HepG2 (cell line): ENCODE measurements around the gene FGGY. TPM values are rescaled to one million over a fixed set of nuclear protein-coding genes. Genes with fewer than 3 reads are reported as not detected.

Experiments used
- EHMT2 ChIP-seq: fragments of 200-600 bp; sonication (generic); IDR thresholded peaks from 2 replicates; pipeline ENCODE4 v1.7.0; 2017; ENCODE audit warnings: antibody characterized with exemption, low read depth, low read length, borderline replicate concordance
- HCFC1 ChIP-seq: fragments of 150-350 bp; IDR thresholded peaks from 2 replicates; pipeline ENCODE4 v1.6.1; 2014; ENCODE audit warnings: low read depth, low read length
- HOXD1 ChIP-seq: sonication (generic); formaldehyde crosslinking; IDR thresholded peaks from 2 replicates; pipeline ENCODE4 v1.5.0; 2020; ENCODE audit warnings: missing genetic modification reagents
- MIER3 ChIP-seq: IDR thresholded peaks from 2 replicates; pipeline ENCODE4 v1.6.1; 2016; ENCODE audit warnings: missing compliant biosample characterization, borderline replicate concordance
- RXRB ChIP-seq: IDR thresholded peaks from 2 replicates; pipeline ENCODE4 v1.6.1; 2016; ENCODE audit warnings: borderline replicate concordance, missing genetic modification reagents, missing compliant biosample characterization
- SKI ChIP-seq: fragments of 450-650 bp; IDR thresholded peaks from one replicate; pipeline ENCODE4 v1.6.1; 2018; ENCODE audit warnings: mild to moderate bottlenecking; ENCODE audit not compliant: partially characterized antibody
- STAT5B ChIP-seq: sonication (generic); formaldehyde crosslinking; IDR thresholded peaks from 2 replicates; pipeline ENCODE4 v1.4.0; 2020; ENCODE audit warnings: missing genetic modification reagents
- TAF1 ChIP-seq: sonication (generic); formaldehyde crosslinking; IDR thresholded peaks from 2 replicates; pipeline ENCODE4 v1.4.0; 2020; ENCODE audit warnings: missing genetic modification reagents
- ZFP41 ChIP-seq: sonication (generic); formaldehyde crosslinking; IDR thresholded peaks from 2 replicates; pipeline ENCODE4 v1.4.0; 2020; ENCODE audit warnings: mild to moderate bottlenecking, missing genetic modification reagents, borderline replicate concordance
- ZNF251 ChIP-seq: sonication (generic); formaldehyde crosslinking; IDR thresholded peaks from 2 replicates; pipeline ENCODE4 v1.9.0; 2021; ENCODE audit warnings: mild to moderate bottlenecking, missing genetic modification reagents
- ZNF33B ChIP-seq: sonication (generic); formaldehyde crosslinking; IDR thresholded peaks from 2 replicates; pipeline ENCODE4 v1.5.1; 2020; ENCODE audit warnings: mild to moderate bottlenecking, missing genetic modification reagents
- ZNF556 ChIP-seq: sonication (generic); formaldehyde crosslinking; IDR thresholded peaks from 2 replicates; pipeline ENCODE4 v1.4.0; 2020; ENCODE audit warnings: mild to moderate bottlenecking, missing genetic modification reagents, borderline replicate concordance
- ZNF83 ChIP-seq: sonication (generic); formaldehyde crosslinking; IDR thresholded peaks from 2 replicates; pipeline ENCODE4 v1.4.0; 2020; ENCODE audit warnings: missing genetic modification reagents, mild to moderate bottlenecking, borderline replicate concordance
- ZSCAN30 ChIP-seq: sonication (generic); formaldehyde crosslinking; IDR thresholded peaks from 2 replicates; pipeline ENCODE4 v1.5.0; 2020; ENCODE audit warnings: mild to moderate bottlenecking, missing genetic modification reagents
- polyA plus RNA-seq, 8 experiments: library from polyadenylated mRNA; depleted of rRNA in 3 of 8; stranded (reverse) in 7 of 8; unstranded in 1 of 8; fragments of >200 nt; fragmentation: Illumina TruSeq in 4 of 8; extraction: Trizol in 4 of 8; gene quantifications; 2 replicates each; pipeline versions ENCODE4 v1.2.1 to v1.2.3, GENCODE V29; 2011 to 2016; ENCODE audit warnings: low read depth in 4 of 8, missing spikeins in 1 of 8, mixed read lengths in 1 of 8; ENCODE audit not compliant: insufficient read depth in 1 of 8
- total RNA-seq, 5 experiments: library from RNA; depleted of rRNA; stranded (reverse); fragments of >200 nt; fragmentation: Illumina TruSeq; extraction: Trizol; gene quantifications; 2 replicates each; pipeline ENCODE4 v1.2.3, GENCODE V29; 2016; ENCODE audit warnings: low read depth in 1 of 5
- TF ChIP-seq, protein P1 (sequence below): sonication (generic); formaldehyde crosslinking; IDR thresholded peaks from 2 replicates; pipeline ENCODE4 v1.4.0; 2020; ENCODE audit warnings: missing genetic modification reagents, mild to moderate bottlenecking, borderline replicate concordance
- TF ChIP-seq, protein P2 (sequence below): sonication (generic); formaldehyde crosslinking; IDR thresholded peaks from 2 replicates; pipeline ENCODE4 v1.4.0; 2020; ENCODE audit warnings: missing genetic modification reagents; ENCODE audit errors: not compliant biosample characterization
- TF ChIP-seq, protein P3 (sequence below): sonication (generic); formaldehyde crosslinking; IDR thresholded peaks from 2 replicates; pipeline ENCODE4 v1.5.1; 2020; ENCODE audit warnings: missing genetic modification reagents, mild to moderate bottlenecking, borderline replicate concordance
- TF ChIP-seq, protein P4 (sequence below): sonication (generic); formaldehyde crosslinking; IDR thresholded peaks from 2 replicates; pipeline ENCODE4 v1.4.0; 2020; ENCODE audit warnings: mild to moderate bottlenecking, low read depth, missing genetic modification reagents
- TF ChIP-seq, protein P5 (sequence below): sonication (generic); formaldehyde crosslinking; IDR thresholded peaks from 2 replicates; pipeline ENCODE4 v1.5.0; 2020; ENCODE audit warnings: mild to moderate bottlenecking, missing genetic modification reagents
- TF ChIP-seq, protein P6 (sequence below): sonication (generic); formaldehyde crosslinking; IDR thresholded peaks from 2 replicates; pipeline ENCODE4 v1.4.0; 2020; ENCODE audit warnings: mild to moderate bottlenecking, missing genetic modification reagents

FGGY gene
- total and polyA plus RNA-seq, 2 of the 13 experiments (the other 11 are each of a cell fraction or from before 2014, with no cell fraction given) = 15.7 to 27.5 TPM

DNA sequence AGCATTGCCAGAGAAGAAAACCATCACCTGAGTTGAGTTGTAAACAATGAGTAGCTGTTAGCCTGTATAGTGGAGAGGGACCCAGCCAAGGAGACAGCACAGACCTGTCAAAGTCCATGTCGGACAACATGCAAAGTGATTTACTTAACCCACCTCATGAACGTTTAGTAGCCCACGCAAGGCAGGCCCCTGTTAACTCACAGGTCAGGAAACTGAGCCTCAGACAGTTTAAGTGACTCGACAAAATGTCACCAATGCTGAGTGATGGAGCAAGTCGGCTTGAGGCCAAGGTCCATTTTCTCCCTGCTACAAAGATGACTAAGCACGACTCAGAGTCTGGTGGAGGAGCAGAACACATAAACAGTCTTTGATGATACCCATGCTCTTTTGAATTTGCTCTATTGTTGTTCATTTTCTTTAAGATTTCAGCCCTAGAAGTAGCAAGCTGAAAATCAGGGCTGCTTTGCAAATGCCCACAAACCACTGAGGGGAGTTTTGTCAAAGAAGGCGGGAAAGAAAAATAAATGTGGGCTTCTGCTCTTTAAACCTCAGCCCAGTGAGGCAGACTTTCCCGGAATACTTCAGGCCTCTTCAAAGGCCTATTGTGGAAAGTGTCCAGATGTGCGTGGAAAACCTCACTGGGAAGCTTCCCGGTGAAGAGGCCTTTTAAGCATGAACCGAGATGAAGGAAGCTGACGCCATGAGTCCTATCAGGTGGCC lies 434.0 kb downstream of the FGGY start (continued):
- TF ChIP-seq, protein P1, sequence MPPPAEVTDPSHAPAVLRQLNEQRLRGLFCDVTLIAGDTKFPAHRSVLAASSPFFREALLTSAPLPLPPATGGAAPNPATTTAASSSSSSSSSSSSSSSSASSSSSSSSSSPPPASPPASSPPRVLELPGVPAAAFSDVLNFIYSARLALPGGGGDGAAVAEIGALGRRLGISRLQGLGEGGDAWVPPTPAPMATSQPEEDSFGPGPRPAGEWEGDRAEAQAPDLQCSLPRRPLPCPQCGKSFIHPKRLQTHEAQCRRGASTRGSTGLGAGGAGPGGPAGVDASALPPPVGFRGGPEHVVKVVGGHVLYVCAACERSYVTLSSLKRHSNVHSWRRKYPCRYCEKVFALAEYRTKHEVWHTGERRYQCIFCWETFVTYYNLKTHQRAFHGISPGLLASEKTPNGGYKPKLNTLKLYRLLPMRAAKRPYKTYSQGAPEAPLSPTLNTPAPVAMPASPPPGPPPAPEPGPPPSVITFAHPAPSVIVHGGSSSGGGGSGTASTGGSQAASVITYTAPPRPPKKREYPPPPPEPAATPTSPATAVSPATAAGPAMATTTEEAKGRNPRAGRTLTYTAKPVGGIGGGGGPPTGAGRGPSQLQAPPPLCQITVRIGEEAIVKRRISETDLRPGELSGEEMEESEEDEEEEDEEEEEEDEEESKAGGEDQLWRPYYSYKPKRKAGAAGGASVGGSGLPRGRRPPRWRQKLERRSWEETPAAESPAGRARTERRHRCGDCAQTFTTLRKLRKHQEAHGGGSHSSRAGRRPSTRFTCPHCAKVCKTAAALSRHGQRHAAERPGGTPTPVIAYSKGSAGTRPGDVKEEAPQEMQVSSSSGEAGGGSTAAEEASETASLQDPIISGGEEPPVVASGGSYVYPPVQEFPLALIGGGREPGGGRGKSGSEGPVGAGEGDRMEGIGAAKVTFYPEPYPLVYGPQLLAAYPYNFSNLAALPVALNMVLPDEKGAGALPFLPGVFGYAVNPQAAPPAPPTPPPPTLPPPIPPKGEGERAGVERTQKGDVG (CRISPR knock-in tag) = no peak
- TF ChIP-seq SKI (peak; percentile 67), HOXD1 (CRISPR knock-in tag) (no peak), RXRB (CRISPR knock-in tag) (peak; percentile 50; the same call in 1 of the 2 replicates), ZFP41 (no peak), ZNF83 (CRISPR knock-in tag) (no peak), ZNF251 (CRISPR knock-in tag) (no peak), HCFC1 (no peak), TAF1 (CRISPR knock-in tag) (no peak), ZNF556 (no peak), ZNF33B (CRISPR knock-in tag) (no peak), ZSCAN30 (CRISPR knock-in tag) (no peak), STAT5B (CRISPR knock-in tag) (no peak), EHMT2 (peak; percentile 53; the same call in 1 of the 2 replicates), MIER3 (CRISPR knock-in tag) (no peak; the same call in 1 of the 2 replicates)
- TF ChIP-seq, protein P2, sequence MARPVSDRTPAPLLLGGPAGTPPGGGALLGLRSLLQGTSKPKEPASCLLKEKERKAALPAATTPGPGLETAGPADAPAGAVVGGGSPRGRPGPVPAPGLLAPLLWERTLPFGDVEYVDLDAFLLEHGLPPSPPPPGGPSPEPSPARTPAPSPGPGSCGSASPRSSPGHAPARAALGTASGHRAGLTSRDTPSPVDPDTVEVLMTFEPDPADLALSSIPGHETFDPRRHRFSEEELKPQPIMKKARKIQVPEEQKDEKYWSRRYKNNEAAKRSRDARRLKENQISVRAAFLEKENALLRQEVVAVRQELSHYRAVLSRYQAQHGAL (CRISPR knock-in tag) = no peak
- TF ChIP-seq, protein P3, sequence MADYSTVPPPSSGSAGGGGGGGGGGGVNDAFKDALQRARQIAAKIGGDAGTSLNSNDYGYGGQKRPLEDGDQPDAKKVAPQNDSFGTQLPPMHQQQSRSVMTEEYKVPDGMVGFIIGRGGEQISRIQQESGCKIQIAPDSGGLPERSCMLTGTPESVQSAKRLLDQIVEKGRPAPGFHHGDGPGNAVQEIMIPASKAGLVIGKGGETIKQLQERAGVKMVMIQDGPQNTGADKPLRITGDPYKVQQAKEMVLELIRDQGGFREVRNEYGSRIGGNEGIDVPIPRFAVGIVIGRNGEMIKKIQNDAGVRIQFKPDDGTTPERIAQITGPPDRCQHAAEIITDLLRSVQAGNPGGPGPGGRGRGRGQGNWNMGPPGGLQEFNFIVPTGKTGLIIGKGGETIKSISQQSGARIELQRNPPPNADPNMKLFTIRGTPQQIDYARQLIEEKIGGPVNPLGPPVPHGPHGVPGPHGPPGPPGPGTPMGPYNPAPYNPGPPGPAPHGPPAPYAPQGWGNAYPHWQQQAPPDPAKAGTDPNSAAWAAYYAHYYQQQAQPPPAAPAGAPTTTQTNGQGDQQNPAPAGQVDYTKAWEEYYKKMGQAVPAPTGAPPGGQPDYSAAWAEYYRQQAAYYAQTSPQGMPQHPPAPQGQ = no peak
- TF ChIP-seq, protein P4, sequence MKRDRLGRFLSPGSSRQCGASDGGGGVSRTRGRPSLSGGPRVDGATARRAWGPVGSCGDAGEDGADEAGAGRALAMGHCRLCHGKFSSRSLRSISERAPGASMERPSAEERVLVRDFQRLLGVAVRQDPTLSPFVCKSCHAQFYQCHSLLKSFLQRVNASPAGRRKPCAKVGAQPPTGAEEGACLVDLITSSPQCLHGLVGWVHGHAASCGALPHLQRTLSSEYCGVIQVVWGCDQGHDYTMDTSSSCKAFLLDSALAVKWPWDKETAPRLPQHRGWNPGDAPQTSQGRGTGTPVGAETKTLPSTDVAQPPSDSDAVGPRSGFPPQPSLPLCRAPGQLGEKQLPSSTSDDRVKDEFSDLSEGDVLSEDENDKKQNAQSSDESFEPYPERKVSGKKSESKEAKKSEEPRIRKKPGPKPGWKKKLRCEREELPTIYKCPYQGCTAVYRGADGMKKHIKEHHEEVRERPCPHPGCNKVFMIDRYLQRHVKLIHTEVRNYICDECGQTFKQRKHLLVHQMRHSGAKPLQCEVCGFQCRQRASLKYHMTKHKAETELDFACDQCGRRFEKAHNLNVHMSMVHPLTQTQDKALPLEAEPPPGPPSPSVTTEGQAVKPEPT (CRISPR knock-in tag) = no peak
- TF ChIP-seq, protein P5, sequence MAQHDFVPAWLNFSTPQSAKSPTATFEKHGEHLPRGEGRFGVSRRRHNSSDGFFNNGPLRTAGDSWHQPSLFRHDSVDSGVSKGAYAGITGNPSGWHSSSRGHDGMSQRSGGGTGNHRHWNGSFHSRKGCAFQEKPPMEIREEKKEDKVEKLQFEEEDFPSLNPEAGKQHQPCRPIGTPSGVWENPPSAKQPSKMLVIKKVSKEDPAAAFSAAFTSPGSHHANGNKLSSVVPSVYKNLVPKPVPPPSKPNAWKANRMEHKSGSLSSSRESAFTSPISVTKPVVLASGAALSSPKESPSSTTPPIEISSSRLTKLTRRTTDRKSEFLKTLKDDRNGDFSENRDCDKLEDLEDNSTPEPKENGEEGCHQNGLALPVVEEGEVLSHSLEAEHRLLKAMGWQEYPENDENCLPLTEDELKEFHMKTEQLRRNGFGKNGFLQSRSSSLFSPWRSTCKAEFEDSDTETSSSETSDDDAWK = no peak
- TF ChIP-seq, protein P6, sequence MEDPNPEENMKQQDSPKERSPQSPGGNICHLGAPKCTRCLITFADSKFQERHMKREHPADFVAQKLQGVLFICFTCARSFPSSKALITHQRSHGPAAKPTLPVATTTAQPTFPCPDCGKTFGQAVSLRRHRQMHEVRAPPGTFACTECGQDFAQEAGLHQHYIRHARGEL (CRISPR knock-in tag) = no peak
